PC-9 (cell line): Measurements from ENCODE around the gene OR8D2.

ENCODE experiments used
- EZH2 ChIP-seq: fragments of 200-600 bp; sonication (generic); IDR thresholded peaks from 2 replicates; pipeline ENCODE4 v1.8.0; 2017; ENCODE audit warnings: antibody characterized with exemption, low read depth
- TF ChIP-seq, protein P1 (sequence below): fragments of 200-600 bp; sonication (generic); conservative IDR thresholded peaks from 2 replicates; pipeline ENCODE4 v1.6.1; 2017; ENCODE audit warnings: mixed run types, antibody characterized with exemption, mild to moderate bottlenecking, moderate library complexity

DNA sequence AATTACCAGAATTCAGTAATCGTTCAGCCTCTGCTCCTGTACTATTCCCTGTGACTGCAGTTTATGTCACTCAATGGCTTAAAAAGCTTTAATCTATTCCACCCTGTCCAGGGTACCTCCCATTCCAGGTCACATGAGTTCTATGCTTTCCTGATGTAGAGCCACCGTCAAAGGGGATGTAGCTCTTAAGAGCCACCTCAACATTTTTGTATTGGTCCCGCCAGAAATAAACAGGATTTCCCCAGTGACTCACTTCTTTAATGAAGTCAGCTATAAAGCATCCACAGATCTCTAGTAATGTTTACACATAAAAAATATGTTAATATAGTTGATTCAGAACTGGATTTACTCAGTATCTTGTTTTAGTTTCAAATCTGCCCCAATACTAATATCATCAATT is 4.9 kb downstream of the OR8D2 start:
- TF ChIP-seq, protein P1, sequence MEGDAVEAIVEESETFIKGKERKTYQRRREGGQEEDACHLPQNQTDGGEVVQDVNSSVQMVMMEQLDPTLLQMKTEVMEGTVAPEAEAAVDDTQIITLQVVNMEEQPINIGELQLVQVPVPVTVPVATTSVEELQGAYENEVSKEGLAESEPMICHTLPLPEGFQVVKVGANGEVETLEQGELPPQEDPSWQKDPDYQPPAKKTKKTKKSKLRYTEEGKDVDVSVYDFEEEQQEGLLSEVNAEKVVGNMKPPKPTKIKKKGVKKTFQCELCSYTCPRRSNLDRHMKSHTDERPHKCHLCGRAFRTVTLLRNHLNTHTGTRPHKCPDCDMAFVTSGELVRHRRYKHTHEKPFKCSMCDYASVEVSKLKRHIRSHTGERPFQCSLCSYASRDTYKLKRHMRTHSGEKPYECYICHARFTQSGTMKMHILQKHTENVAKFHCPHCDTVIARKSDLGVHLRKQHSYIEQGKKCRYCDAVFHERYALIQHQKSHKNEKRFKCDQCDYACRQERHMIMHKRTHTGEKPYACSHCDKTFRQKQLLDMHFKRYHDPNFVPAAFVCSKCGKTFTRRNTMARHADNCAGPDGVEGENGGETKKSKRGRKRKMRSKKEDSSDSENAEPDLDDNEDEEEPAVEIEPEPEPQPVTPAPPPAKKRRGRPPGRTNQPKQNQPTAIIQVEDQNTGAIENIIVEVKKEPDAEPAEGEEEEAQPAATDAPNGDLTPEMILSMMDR = no peak
- TF ChIP-seq EZH2 = no peak
